Panc1 (cell line): ENCODE measurements around the gene SLC26A11.

ENCODE experiments used
- POLR2AphosphoS5 ChIP-seq: IDR thresholded peaks from 2 replicates; pipeline ENCODE4 v1.6.1; 2012; ENCODE audit warnings: mild to moderate bottlenecking, low read depth, low read length, moderate library complexity
- TF ChIP-seq, protein P1 (sequence below): fragments of 450-650 bp; IDR thresholded peaks from 2 replicates; pipeline ENCODE4 v1.5.1; 2017; ENCODE audit warnings: mild to moderate bottlenecking
- TF ChIP-seq, protein P2 (sequence below), 2 experiments: IDR thresholded peaks; 2 replicates each; pipeline ENCODE4 v1.6.1; 2011 to 2012; ENCODE audit warnings: low read depth in 2 of 2, control low read depth in 1 of 2, low read length in 1 of 2, mild to moderate bottlenecking in 1 of 2, moderate library complexity in 1 of 2; ENCODE audit not compliant: insufficient read depth in 1 of 2

DNA sequence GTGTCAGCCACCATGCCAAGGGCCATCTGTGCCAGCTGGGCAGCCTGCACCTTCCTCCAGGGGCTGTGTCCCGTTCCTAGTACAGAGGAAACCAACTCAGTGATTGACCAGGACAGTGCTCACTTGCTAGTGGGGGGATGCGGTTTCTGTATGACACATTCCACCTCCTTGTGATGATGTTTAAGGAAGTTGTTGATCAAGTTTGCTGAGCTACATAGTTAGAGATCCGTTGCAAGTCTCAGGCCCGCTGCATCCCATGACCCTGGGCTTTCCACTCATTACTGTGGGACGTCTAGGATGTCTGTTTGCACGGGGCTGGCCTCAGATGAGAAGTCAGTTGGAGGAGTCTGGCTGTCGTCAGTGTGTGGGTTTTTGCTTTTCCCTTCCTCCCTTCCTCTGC lies 74.0 kb downstream of the SLC26A11 start:
- TF ChIP-seq, protein P1, sequence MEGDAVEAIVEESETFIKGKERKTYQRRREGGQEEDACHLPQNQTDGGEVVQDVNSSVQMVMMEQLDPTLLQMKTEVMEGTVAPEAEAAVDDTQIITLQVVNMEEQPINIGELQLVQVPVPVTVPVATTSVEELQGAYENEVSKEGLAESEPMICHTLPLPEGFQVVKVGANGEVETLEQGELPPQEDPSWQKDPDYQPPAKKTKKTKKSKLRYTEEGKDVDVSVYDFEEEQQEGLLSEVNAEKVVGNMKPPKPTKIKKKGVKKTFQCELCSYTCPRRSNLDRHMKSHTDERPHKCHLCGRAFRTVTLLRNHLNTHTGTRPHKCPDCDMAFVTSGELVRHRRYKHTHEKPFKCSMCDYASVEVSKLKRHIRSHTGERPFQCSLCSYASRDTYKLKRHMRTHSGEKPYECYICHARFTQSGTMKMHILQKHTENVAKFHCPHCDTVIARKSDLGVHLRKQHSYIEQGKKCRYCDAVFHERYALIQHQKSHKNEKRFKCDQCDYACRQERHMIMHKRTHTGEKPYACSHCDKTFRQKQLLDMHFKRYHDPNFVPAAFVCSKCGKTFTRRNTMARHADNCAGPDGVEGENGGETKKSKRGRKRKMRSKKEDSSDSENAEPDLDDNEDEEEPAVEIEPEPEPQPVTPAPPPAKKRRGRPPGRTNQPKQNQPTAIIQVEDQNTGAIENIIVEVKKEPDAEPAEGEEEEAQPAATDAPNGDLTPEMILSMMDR, result no peak
- TF ChIP-seq, protein P2, sequence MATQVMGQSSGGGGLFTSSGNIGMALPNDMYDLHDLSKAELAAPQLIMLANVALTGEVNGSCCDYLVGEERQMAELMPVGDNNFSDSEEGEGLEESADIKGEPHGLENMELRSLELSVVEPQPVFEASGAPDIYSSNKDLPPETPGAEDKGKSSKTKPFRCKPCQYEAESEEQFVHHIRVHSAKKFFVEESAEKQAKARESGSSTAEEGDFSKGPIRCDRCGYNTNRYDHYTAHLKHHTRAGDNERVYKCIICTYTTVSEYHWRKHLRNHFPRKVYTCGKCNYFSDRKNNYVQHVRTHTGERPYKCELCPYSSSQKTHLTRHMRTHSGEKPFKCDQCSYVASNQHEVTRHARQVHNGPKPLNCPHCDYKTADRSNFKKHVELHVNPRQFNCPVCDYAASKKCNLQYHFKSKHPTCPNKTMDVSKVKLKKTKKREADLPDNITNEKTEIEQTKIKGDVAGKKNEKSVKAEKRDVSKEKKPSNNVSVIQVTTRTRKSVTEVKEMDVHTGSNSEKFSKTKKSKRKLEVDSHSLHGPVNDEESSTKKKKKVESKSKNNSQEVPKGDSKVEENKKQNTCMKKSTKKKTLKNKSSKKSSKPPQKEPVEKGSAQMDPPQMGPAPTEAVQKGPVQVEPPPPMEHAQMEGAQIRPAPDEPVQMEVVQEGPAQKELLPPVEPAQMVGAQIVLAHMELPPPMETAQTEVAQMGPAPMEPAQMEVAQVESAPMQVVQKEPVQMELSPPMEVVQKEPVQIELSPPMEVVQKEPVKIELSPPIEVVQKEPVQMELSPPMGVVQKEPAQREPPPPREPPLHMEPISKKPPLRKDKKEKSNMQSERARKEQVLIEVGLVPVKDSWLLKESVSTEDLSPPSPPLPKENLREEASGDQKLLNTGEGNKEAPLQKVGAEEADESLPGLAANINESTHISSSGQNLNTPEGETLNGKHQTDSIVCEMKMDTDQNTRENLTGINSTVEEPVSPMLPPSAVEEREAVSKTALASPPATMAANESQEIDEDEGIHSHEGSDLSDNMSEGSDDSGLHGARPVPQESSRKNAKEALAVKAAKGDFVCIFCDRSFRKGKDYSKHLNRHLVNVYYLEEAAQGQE (IDR thresholded peaks at IDR 0.05; ENCODE audit: insufficient read depth in 1 of 2, low read depth in 2 of 2, low read length in 1 of 2), result no peak
- TF ChIP-seq POLR2AphosphoS5, result no peak
